ENCODE measurements around the gene RTN4RL2. TPM values are rescaled to one million over a fixed set of nuclear protein-coding genes. Genes with fewer than 3 reads are reported as not detected.

The RTN4RL2 gene
- total and polyA plus RNA-seq, 10 of the 15 experiments (the other 5 are each of a cell fraction or from before 2014, with no cell fraction given): 0.14 to 1.1 (median 0.52) TPM; not detected in 4

DNA sequence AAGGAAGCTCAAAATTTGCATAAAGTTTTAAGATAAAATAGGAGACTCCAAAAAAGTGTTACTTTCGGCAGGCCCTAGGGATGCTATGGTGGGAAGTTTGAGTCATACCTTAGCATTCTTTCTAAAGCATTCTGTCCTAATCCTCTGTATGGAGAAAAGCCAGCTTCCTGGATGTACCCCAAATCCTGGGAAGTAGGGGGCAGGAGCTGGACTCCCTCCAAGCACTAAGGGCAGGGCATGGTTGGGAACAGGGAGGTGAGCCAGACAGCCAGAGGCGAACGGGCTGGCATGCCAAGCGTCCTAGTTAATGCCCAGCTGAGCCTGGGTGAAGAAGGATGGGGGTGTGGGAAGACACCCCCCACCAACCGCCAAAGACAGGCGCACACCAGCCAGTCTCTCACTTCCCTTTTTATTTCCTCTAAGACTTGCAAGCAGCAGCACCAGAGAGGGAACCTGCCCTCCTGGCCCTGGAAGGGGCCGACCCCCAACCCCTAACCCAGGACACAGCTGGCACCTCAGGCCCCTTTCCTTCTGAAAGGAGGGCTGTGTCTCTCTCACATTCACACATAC, 23.9 kb downstream of the RTN4RL2 start:
- no peak overlapping the region for H3K4me2 ChIP-seq (ENCODE audit: control insufficient read depth, insufficient read depth)
- in situ Hi-C loops (cut with MboI) (loop anchor here (5.0 to 25.0 kb wide), 2 partner anchors 137 to 647 kb away; no protein-coding TSS in a partner anchor), intact Hi-C loops (cut with micrococcal nuclease; ENCODE audit: unreplicated experiment) (no loop called here)
- no TSS peak for BruUV-seq (replicated peaks)
- no peaks in the 10 kb centered on the region for H3K27me3 ChIP-seq (replicated peaks in 1 of 2; ENCODE audit: control insufficient read depth in 2 of 2, insufficient read depth in 2 of 2, low read length in 1 of 2)
- H3K9me3 ChIP-seq (replicated peaks; ENCODE audit: control insufficient read depth, insufficient read depth, low read length): no peaks in the 10 kb centered on the region
- ChIA-PET RAD21 (ENCODE audit: unreplicated experiment) (interaction anchor here (0.6 to 5.4 kb wide), 9 partner anchors 24 to 161 kb away, joined by 3 to 79 read pairs (median 4); partner anchors contain the start of gene RTN4RL2), CTCF (interaction anchor here (0.7 to 9.4 kb wide), 32 partner anchors 9 to 643 kb away, joined by 3 to 321 read pairs (median 5); partner anchors contain the start of genes RTN4RL2, SLC43A1, TIMM10 and UBE2L6), SMC1A (ENCODE audit: uncharacterized antibody, unreplicated experiment) (interaction anchor here (0.6 to 7.9 kb wide), 15 partner anchors 9 to 157 kb away, joined by 3 to 95 read pairs (median 4); partner anchors contain the start of genes SLC43A1, SLC43A3 and UBE2L6), POLR2A (interaction anchor here (0.6 to 1.2 kb wide), 2 partner anchors 26 to 42 kb away, joined by 3 to 4 read pairs; no protein-coding TSS in a partner anchor)
- no peak overlapping the region for H3K27ac ChIP-seq (ENCODE audit: control insufficient read depth, insufficient read depth)
- FAIRE-seq: no peak
- H3K9ac ChIP-seq (ENCODE audit: control insufficient read depth, insufficient read depth, low read length): no peak overlapping the region
- no peak overlapping the region for H2AFZ ChIP-seq (ENCODE audit: control insufficient read depth, low read depth, low read length)
- no peaks in the 10 kb centered on the region for H4K20me1 ChIP-seq (ENCODE audit: control insufficient read depth, insufficient read depth)
- WGBS (ENCODE audit: insufficient coverage, insufficient replicate concordance, low lambda C conversion rate, missing lambda C conversion rate): 6% methylated on average over 7 of the region's 7 CpGs
- no peaks in the 10 kb centered on the region for H3K79me2 ChIP-seq (ENCODE audit: control insufficient read depth, insufficient read depth, low read length)
- H3K4me1 ChIP-seq (ENCODE audit: control insufficient read depth, insufficient read depth, low read length): peaks cover 13% of the 10 kb centered on the region
- ATAC-seq: peak; percentile 66
- H3K36me3 ChIP-seq (ENCODE audit: control insufficient read depth in 2 of 2, insufficient read depth in 2 of 2, low read length in 1 of 2): peaks cover 2 to 4% of the 10 kb centered on the region in 2 experiments; a peak in 2 of 4 replicates
- H3K4me3 ChIP-seq: no peak overlapping the region
- no peak for DNase-seq (ENCODE audit: low read depth, low spot score)
- no peak for TF ChIP-seq YBX1 (IDR thresholded peaks at IDR 0.05)
- peak; percentile 56 to 77 for TF ChIP-seq IKZF2 (IDR thresholded peaks at IDR 0.05)
- no peak for TF ChIP-seq JUND (IDR thresholded peaks at IDR 0.05; ENCODE audit: low read depth, low read length)
- peak; percentile 78 for TF ChIP-seq DPF2 (IDR thresholded peaks at IDR 0.05)
- TF ChIP-seq IRF4 (IDR thresholded peaks at IDR 0.05; ENCODE audit: low read depth, low read length): 0 out of 2 replicates have a peak, but pooled peaks have one; percentile 48
- TF ChIP-seq, protein P1, sequence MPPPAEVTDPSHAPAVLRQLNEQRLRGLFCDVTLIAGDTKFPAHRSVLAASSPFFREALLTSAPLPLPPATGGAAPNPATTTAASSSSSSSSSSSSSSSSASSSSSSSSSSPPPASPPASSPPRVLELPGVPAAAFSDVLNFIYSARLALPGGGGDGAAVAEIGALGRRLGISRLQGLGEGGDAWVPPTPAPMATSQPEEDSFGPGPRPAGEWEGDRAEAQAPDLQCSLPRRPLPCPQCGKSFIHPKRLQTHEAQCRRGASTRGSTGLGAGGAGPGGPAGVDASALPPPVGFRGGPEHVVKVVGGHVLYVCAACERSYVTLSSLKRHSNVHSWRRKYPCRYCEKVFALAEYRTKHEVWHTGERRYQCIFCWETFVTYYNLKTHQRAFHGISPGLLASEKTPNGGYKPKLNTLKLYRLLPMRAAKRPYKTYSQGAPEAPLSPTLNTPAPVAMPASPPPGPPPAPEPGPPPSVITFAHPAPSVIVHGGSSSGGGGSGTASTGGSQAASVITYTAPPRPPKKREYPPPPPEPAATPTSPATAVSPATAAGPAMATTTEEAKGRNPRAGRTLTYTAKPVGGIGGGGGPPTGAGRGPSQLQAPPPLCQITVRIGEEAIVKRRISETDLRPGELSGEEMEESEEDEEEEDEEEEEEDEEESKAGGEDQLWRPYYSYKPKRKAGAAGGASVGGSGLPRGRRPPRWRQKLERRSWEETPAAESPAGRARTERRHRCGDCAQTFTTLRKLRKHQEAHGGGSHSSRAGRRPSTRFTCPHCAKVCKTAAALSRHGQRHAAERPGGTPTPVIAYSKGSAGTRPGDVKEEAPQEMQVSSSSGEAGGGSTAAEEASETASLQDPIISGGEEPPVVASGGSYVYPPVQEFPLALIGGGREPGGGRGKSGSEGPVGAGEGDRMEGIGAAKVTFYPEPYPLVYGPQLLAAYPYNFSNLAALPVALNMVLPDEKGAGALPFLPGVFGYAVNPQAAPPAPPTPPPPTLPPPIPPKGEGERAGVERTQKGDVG (CRISPR knock-in tag; IDR thresholded peaks at IDR 0.05): no peak
- TF ChIP-seq GABPA (IDR thresholded peaks at IDR 0.05; ENCODE audit: low read depth): no peak
- TF ChIP-seq, protein P2, sequence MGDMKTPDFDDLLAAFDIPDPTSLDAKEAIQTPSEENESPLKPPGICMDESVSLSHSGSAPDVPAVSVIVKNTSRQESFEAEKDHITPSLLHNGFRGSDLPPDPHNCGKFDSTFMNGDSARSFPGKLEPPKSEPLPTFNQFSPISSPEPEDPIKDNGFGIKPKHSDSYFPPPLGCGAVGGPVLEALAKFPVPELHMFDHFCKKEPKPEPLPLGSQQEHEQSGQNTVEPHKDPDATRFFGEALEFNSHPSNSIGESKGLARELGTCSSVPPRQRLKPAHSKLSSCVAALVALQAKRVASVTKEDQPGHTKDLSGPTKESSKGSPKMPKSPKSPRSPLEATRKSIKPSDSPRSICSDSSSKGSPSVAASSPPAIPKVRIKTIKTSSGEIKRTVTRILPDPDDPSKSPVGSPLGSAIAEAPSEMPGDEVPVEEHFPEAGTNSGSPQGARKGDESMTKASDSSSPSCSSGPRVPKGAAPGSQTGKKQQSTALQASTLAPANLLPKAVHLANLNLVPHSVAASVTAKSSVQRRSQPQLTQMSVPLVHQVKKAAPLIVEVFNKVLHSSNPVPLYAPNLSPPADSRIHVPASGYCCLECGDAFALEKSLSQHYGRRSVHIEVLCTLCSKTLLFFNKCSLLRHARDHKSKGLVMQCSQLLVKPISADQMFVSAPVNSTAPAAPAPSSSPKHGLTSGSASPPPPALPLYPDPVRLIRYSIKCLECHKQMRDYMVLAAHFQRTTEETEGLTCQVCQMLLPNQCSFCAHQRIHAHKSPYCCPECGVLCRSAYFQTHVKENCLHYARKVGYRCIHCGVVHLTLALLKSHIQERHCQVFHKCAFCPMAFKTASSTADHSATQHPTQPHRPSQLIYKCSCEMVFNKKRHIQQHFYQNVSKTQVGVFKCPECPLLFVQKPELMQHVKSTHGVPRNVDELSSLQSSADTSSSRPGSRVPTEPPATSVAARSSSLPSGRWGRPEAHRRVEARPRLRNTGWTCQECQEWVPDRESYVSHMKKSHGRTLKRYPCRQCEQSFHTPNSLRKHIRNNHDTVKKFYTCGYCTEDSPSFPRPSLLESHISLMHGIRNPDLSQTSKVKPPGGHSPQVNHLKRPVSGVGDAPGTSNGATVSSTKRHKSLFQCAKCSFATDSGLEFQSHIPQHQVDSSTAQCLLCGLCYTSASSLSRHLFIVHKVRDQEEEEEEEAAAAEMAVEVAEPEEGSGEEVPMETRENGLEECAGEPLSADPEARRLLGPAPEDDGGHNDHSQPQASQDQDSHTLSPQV (IDR thresholded peaks at IDR 0.05): no peak
- TF ChIP-seq GATAD2B (conservative IDR thresholded peaks at IDR 0.05; ENCODE audit: low read depth): peak; percentile 65
- TF ChIP-seq SPI1 (IDR thresholded peaks at IDR 0.05; ENCODE audit: borderline replicate concordance, insufficient read depth, low read depth, low read length): peak; percentile 95
- peak; percentile 86 for TF ChIP-seq EED (IDR thresholded peaks at IDR 0.05; ENCODE audit: low read depth)
- 0 out of 2 replicates have a peak, but pooled peaks have one; percentile 32 for TF ChIP-seq MTA2 (IDR thresholded peaks at IDR 0.05; ENCODE audit: low read depth)
- TF ChIP-seq, protein P3, sequence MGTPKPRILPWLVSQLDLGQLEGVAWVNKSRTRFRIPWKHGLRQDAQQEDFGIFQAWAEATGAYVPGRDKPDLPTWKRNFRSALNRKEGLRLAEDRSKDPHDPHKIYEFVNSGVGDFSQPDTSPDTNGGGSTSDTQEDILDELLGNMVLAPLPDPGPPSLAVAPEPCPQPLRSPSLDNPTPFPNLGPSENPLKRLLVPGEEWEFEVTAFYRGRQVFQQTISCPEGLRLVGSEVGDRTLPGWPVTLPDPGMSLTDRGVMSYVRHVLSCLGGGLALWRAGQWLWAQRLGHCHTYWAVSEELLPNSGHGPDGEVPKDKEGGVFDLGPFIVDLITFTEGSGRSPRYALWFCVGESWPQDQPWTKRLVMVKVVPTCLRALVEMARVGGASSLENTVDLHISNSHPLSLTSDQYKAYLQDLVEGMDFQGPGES (IDR thresholded peaks at IDR 0.05): no peak
- TF ChIP-seq KLF5 (IDR thresholded peaks at IDR 0.05; ENCODE audit: partially characterized antibody): no peak
- TF ChIP-seq RUNX3 (IDR thresholded peaks at IDR 0.05; ENCODE audit: low read length): peak; percentile 71
- TF ChIP-seq RAD51 (IDR thresholded peaks at IDR 0.05): no peak
- TF ChIP-seq TAF1 (IDR thresholded peaks at IDR 0.05; ENCODE audit: borderline replicate concordance, low read depth, low read length): no peak

All from GM12878 (cell line).